NCI-H1105 (cell line): ENCODE results near the gene POU4F1.

ENCODE experiments used
- DNase-seq: peaks from one replicate; lab custom pipeline; 2025; lab: John Stamatoyannopoulos, UW

The POU4F1 gene

DNA sequence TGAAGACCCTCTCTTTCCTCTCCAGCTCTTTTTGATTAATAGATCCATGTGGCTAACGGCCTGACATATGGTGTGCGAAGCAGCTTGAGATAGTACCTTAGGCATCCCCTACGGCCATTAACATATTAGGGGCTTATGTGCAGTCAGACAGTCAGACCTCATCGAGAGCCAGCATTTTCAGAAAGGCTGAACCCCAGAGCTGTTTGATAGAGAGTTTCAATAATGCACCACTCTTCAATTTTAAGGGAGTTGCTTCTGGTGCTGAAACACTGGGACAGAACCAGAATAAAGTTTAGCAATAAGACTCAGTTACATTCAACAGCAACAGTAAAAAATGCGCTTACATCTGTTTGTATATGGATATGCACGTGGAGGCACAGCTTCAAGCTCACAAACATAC is 10.8 kb downstream of the POU4F1 start:
- DNase-seq = no peak

DNA sequence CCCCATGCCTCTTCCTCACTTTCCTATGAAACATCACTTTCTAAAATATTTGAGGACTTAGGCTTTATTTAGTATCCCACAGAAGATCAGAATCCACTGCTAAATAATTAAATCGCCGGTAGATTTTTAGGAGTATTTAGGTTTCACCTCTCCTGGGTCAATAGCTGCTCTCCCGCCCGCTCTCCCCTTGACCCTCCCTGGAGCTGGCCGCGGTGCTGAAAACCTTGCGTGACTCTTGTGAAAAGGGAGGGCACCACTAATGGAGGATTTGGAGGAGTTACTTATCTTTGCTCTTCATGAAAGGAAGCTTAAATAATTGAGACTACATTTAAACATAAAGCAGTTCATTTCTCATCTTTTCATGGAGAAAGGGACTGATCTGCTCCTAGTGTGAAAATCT is 14.1 kb downstream of the POU4F1 start:
- no peak for DNase-seq

DNA sequence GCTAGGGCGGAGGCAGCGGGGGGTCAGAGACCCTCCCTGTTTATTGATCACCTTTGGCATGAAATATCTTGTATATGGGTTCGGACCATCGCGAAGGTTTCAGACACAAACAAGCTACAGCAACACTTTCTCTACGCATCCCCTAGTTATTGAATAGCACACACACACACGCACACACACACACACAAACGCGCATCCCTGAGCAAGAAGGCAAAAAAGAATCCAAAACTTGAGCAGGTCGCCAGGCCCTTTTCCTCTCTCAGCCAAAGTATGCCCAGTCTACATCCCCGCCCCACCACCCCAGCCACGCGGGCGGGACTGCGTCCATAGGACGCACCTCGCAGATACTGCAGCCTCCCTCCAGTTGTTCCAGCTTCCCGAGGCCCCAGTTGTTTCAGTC is 16.0 kb downstream of the POU4F1 start:
- DNase-seq = no peak

DNA sequence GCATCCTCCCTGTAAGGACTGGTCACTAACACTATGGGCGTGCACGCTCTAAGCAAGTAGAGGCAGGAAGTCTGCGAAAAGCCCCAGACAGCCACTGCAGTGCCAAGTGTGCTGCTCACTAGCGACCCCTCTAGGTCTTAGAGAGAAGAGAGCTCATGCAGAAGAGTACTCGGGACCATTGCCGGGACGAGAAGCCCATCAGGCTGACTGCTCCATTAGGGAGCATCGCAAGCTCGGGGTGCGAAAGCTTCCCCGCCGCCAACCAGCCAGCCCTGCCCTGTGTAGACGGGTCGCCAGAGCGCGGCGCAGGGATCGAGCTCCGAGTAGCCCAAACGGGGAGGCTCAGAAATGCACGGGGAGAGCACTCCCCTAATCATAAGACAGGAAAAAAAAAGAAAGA is 16.6 kb downstream of the POU4F1 start:
- no peak for DNase-seq

DNA sequence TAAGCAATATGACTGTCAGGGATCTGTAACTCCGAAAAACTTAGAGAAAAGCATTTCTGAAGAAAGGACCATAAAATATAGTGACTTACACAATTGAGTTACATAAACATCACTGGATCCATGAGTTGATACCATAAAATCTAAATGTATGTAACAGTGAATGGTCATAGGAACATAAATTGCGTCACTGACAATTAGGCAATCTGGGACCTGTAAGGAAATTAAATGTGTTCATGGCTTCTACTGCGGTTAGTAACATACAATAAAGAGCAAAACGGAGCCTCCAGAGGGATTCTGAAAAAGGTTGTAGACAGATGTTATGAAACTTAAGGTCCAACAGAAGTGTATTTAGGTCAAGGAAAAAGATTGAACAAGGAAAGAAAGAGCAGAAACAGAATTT is 27.1 kb downstream of the POU4F1 start:
- DNase-seq = no peak

DNA sequence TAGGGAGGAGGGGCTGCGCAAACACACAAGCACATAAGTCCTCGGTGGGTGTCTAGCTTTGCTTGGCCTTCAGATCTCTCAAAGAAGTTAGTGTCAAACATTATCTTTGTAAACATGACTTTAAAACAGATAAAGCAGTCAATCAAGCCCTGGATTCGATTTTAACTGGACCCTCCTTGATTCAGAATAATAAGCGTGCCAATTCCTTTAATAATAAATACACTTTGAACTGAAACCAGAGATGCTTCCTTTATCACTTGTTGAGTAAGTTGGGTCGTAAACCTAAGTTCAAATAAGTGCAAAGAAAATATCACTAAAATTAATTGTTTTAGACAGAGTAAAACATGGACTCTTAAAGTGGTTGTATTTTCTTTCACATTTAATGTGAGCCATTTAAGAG is 30.9 kb downstream of the POU4F1 start:
- DNase-seq = no peak

DNA sequence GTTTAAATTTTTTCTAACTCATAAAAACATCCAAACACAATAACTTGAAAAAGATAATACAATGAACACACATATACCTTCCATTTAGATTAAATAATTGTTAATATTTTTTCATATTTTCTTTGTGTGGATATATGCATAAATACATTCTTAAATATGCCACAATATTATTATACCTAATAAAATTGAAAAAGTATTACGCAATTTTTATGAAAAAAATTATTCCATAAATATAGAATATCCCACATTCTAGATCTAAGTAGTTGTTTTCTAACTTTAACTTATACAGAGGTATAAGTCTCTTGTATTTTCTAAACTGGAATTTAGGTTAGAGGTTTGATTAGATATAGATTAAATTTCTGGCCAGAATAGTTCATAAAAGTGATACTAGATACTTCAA is 34.3 kb downstream of the POU4F1 start:
- no peak for DNase-seq

DNA sequence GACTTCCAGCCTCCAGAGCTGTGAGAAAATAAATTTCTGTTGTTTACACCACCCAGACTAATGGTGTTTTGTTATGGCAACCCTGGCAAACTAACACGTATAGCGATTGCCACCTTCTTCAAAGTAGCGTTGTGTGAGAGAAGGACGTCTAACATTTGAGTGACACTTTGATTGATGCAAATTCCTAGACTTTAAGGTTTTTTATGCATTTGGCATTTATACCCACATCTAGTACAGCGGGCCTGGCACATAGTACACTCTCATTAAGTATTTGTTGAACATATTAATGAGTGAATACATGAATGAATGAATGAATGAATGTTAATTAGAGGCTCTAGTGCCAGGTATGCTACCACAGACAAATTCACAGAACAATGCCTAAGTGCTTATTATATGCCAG is 36.7 kb downstream of the POU4F1 start:
- DNase-seq = no peak

DNA sequence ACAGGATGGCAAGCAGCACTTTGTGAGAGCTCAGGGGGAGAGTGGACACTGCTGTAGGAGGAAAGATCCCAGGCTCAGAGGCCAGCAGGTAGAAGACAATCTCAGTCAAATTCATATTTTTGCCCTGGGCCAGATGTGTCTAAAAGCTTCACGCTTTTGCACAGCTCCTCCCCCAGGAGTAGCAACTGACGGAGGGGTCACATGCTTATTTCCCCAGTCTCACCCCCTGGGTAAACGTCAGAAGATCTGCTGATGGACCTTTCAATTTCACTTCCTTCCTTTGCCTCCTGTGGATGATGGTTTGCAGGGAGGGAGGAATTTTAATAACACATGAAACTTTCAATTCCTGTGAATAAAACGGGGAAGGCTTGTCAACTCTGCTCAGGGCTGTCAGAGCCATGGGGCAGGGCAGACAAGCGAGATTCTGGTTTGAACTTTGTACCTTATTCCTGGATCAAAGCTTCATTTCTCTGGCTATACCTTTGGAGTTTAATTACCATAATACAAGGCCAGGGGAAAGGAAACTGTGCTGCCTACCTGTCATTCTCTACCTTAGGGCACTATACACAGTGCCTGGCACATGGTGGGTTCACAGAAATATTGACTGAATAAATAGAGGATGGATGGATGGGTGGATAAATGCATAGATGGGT is 41.0 kb downstream of the POU4F1 start:
- no peak for DNase-seq
